ENCODE results near the gene MMD2. TPM values are rescaled to one million over a fixed set of nuclear protein-coding genes. Genes with fewer than 3 reads are reported as not detected.

Gene MMD2
- total RNA-seq = not detected in 2 replicates

GRCh38 chr7:4958477-4959301 lies at the start of gene MMD2:
MMD2 (minus strand) TSS chr7:4959187; CDS start chr7:4959017, 170 bp downstream.

GRCh38 chr7:4883372-4884144 lies 75.4 kb downstream of the MMD2 start, which contains the start of gene RADIL:
RADIL (minus strand) TSS chr7:4883716; CDS start chr7:4878139, 5,577 bp downstream.

GRCh38 chr7:4861673-4862072 lies 97.3 kb downstream of the MMD2 start, which contains the start of gene PAPOLB:
PAPOLB (minus strand) TSS chr7:4862030; CDS start chr7:4861810, 220 bp downstream.

Other genes with a start within 250 kb of the MMD2 start
- 24.6 and 30.3 TPM in 2 replicates for gene AP5Z1, start 183.6 kb downstream of the MMD2 start, total RNA-seq
- under 0.01 TPM in 1 of 2 replicates, not detected in the other for gene PAPOLB, start 97.2 kb downstream of the MMD2 start, total RNA-seq
- not detected in 2 replicates for gene RADIL, start 75.5 kb downstream of the MMD2 start, total RNA-seq
- gene RBAK, start 86.7 kb upstream of the MMD2 start, total RNA-seq = 16.7 and 21.6 TPM in 2 replicates
- 45.1 and 62.1 TPM in 2 replicates for gene WIPI2, start 231.0 kb upstream of the MMD2 start, total RNA-seq

All from nasal cavity respiratory epithelium epithelial cell of viscerocranial mucosa (primary cell).